Left lung (tissue), 10 donors: ENCODE data around the gene FGFR1OP2. TPM values are rescaled to one million over a fixed set of nuclear protein-coding genes. Genes with fewer than 3 reads are reported as not detected.
"Not testable (repeated sequence)": the region's sequence is repeated elsewhere in the genome, so short reads cannot be mapped to it uniquely, and the experiment has no call there.

Experiments
- ATAC-seq: fragments of 200-7000 bp; cut with Tn5 transposase; one replicate; pipeline ENCODE4 v1.9.1; 2020; ENCODE audit warnings: moderate library complexity
- DNase-seq, 4 donors: peaks; one replicate each; pipeline ENCODE4 v3.0.0-alpha.2; 2013 to 2020
- H3K27ac ChIP-seq, 2 donors: fragments of 200-600 bp; sonication (generic) in 1 of 2; one replicate each; pipeline versions ENCODE4 v1.5.0 to v1.8.0; 2020 to 2021
- H3K27me3 ChIP-seq, 2 donors: fragments of 200-600 bp; sonication (generic) in 1 of 2; one replicate each; pipeline versions ENCODE4 v1.5.0 to v1.8.0; 2020 to 2021
- H3K36me3 ChIP-seq, 2 donors: fragments of 200-600 bp; sonication (generic) in 1 of 2; one replicate each; pipeline versions ENCODE4 v1.5.0 to v1.8.0; 2020 to 2021
- H3K4me1 ChIP-seq, 2 donors: fragments of 200-600 bp; one replicate each; pipeline ENCODE4 v1.8.0; 2021
- H3K4me3 ChIP-seq, 2 donors: fragments of 200-600 bp; sonication (generic) in 1 of 2; one replicate each; pipeline versions ENCODE4 v1.5.0 to v1.8.0; 2020 to 2021; ENCODE audit warnings: mild to moderate bottlenecking in 1 of 2
- H3K9me3 ChIP-seq, 2 donors: fragments of 200-600 bp; sonication (generic) in 1 of 2; one replicate each; pipeline versions ENCODE4 v1.5.0 to v1.8.0; 2020 to 2021
- CTCF ChIP-seq, 2 donors: fragments of 200-600 bp; sonication (generic) in 1 of 2; IDR thresholded peaks; one replicate each; pipeline versions ENCODE4 v1.5.0 to v1.8.0; 2021; ENCODE audit warnings: antibody characterized with exemption in 2 of 2
- intact Hi-C, 2 donors: fragments of 100-400 bp; cut with DNase I; formaldehyde crosslinking; loops; one replicate each; pipeline versions ENCODE4 v1.11.2 to v1.14.2; 2022
- polyA plus RNA-seq, 6 donors: library from polyadenylated mRNA; unstranded; fragments of 120-200 nt; gene quantifications; one replicate each; pipeline ENCODE4 v1.2.1, GENCODE V29; 2013; ENCODE audit not compliant: insufficient read length in 6 of 6
- total RNA-seq, 2 donors: library from RNA; stranded (reverse); fragmentation: NEBNext Ultra II Directional; extraction: Animal tissue kit (Norgen Biotek cat#: 25700); gene quantifications; one replicate each; pipeline ENCODE4 v1.2.1, GENCODE V29; 2021
- donor health status: DM: no; HTN: yes; CAD: no.
- donor health status: DM: no; HTN: no; CAD: no.

FGFR1OP2 gene
- total and polyA plus RNA-seq, 8 donors, result 44.0 to 101 (median 83.5) TPM

DNA sequence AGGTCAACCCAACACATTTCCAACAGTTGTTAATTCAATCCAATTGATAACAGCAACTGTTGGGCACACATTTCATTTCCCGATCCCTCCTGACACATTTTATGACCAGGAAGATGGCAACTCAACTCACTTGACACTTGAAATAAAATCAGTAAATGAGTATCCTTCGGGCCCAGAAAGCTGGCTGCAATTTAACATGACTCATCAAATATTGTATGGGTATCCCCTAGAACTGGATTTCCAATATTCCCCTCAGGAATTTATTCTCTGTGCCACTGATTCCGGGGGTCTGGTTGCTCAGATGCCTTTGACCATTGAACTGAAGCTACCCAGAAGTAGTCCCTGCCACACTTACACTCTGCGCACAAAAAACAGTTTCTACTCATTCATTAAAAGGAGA, 42.6 kb upstream of the FGFR1OP2 start:
- no peaks in the 10 kb centered on the region for H3K27me3 ChIP-seq
- ATAC-seq (no peak), DNase-seq (no peak)
- H3K36me3 ChIP-seq, result peaks cover 0 to 14% of the 10 kb centered on the region in 2 donors
- intact Hi-C loops, result no loop called here
- H3K9me3 ChIP-seq, result no peaks in the 10 kb centered on the region
- no peak overlapping the region for H3K27ac ChIP-seq
- H3K4me3 ChIP-seq, result no peak overlapping the region
- H3K4me1 ChIP-seq, result no peaks in the 10 kb centered on the region
- TF ChIP-seq CTCF (IDR thresholded peaks at IDR 0.05), result no peak

- ATAC-seq (no peak), DNase-seq (no peak)
- intact Hi-C loops, result no loop called here
- Histone ChIP-seq H3K9me3 (no peaks in the 10 kb centered on the region), H3K4me1 (no peaks in the 10 kb centered on the region), H3K27ac (no peak overlapping the region), H3K27me3 (no peaks in the 10 kb centered on the region), H3K4me3 (no peak overlapping the region), H3K36me3 (peaks cover 0 to 21% of the 10 kb centered on the region in 2 donors)
- no peak for TF ChIP-seq CTCF (IDR thresholded peaks at IDR 0.05)
Measured at GRCh38 chr12:26896913-26897312, 41.4 kb upstream of the FGFR1OP2 start.

GRCh38 chr12:26903396-26903795, 34.9 kb upstream of the FGFR1OP2 start:
- H3K4me1 ChIP-seq, H3K27me3 ChIP-seq, intact Hi-C loops, H3K27ac ChIP-seq, DNase-seq, H3K9me3 ChIP-seq, ATAC-seq, H3K4me3 ChIP-seq: not testable (repeated sequence)
- peaks cover 0 to 59% of the 10 kb centered on the region in 2 donors for H3K36me3 ChIP-seq

- H3K9me3 ChIP-seq, result peaks cover 0 to 10% of the 10 kb centered on the region in 2 donors
- intact Hi-C loops, result no loop called here
- DNase-seq, result no peak
- peaks cover 0 to 73% of the 10 kb centered on the region in 2 donors for H3K36me3 ChIP-seq
- no peak overlapping the region for H3K27ac ChIP-seq
- H3K27me3 ChIP-seq, result no peaks in the 10 kb centered on the region
- no peaks in the 10 kb centered on the region for H3K4me1 ChIP-seq
- no peak overlapping the region for H3K4me3 ChIP-seq
- TF ChIP-seq CTCF (IDR thresholded peaks at IDR 0.05), result no peak
- no peak for ATAC-seq
Measured at GRCh38 chr12:26906024-26906423, 32.2 kb upstream of the FGFR1OP2 start.

DNA sequence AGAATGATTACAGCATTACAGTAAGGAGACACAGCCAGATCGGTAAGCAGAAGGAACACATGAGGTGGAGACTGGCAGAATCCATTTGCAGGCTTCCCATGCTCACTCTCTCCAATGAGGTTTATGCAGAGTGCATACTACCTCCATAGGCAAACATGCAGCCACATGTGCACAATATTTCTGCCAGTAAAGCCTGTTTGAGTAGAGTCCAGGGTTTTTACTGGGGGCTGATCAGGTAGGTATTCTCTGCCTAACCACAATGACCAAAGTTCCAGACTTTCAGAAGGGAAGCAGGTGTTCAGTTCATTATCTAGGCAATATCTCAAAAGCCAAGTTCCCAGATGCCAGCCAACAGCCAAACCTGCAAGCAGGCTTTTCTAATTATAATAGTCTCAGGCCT, 31.6 kb upstream of the FGFR1OP2 start:
- DNase-seq, result no peak

More for the DNA sequence above, 31.6 kb upstream of the FGFR1OP2 start:
- intact Hi-C loops, result no loop called here
- Histone ChIP-seq H3K36me3 (peaks cover 0 to 72% of the 10 kb centered on the region in 2 donors), H3K4me3 (no peak overlapping the region), H3K9me3 (peaks cover 0 to 10% of the 10 kb centered on the region in 2 donors), H3K27me3 (no peaks in the 10 kb centered on the region), H3K4me1 (no peaks in the 10 kb centered on the region), H3K27ac (no peak overlapping the region)
- no peak for TF ChIP-seq CTCF (IDR thresholded peaks at IDR 0.05)
- ATAC-seq, result no peak
